KMS-11 (cell line): ENCODE data around the gene TTC8.

Source experiments
- H2AFZ ChIP-seq: fragments of 200-600 bp; sonication (generic); 2 replicates; pipeline ENCODE4 v1.6.1; 2016; ENCODE audit warnings: antibody characterized with exemption, mixed run types, low read depth
- H3K27ac ChIP-seq: fragments of 200-600 bp; sonication (generic); 2 replicates; pipeline ENCODE4 v1.6.1; 2016; ENCODE audit warnings: mild to moderate bottlenecking, mixed run types
- H3K27me3 ChIP-seq: fragments of 200-600 bp; sonication (generic); 2 replicates; pipeline ENCODE4 v1.6.1; 2017; ENCODE audit warnings: mild to moderate bottlenecking, low read depth, mixed run types, moderate library complexity; ENCODE audit not compliant: insufficient read depth
- H3K36me3 ChIP-seq: fragments of 200-600 bp; sonication (generic); 2 replicates; pipeline ENCODE4 v1.6.1; 2017; ENCODE audit warnings: mild to moderate bottlenecking, mixed run types; ENCODE audit not compliant: insufficient read depth
- H3K4me1 ChIP-seq: fragments of 200-600 bp; sonication (generic); 2 replicates; pipeline ENCODE4 v1.6.1; 2016; ENCODE audit warnings: mild to moderate bottlenecking, low read depth, mixed run types; ENCODE audit not compliant: poor library complexity, severe bottlenecking
- H3K4me2 ChIP-seq: fragments of 200-600 bp; sonication (generic); 2 replicates; pipeline ENCODE4 v1.7.0; 2016; ENCODE audit warnings: mild to moderate bottlenecking, mixed run types
- H3K4me3 ChIP-seq: fragments of 200-600 bp; sonication (generic); IDR thresholded peaks from 2 replicates; pipeline ENCODE4 v1.6.1; 2017; ENCODE audit warnings: low read depth, low read length, mixed read lengths; ENCODE audit not compliant: insufficient read depth
- H3K79me2 ChIP-seq: fragments of 200-600 bp; sonication (generic); 2 replicates; pipeline ENCODE4 v1.6.1; 2016; ENCODE audit warnings: low read depth, mixed run types; ENCODE audit not compliant: insufficient read depth
- H3K9ac ChIP-seq: fragments of 200-600 bp; sonication (generic); 2 replicates; pipeline ENCODE4 v1.6.1; 2016; ENCODE audit warnings: mild to moderate bottlenecking, mixed run types
- H4K20me1 ChIP-seq: fragments of 200-600 bp; sonication (generic); 2 replicates; pipeline ENCODE4 v1.6.1; 2016; ENCODE audit warnings: mild to moderate bottlenecking, mixed run types; ENCODE audit not compliant: insufficient read depth
- TF ChIP-seq, protein P1 (sequence below): fragments of 200-600 bp; sonication (generic); conservative IDR thresholded peaks from 2 replicates; pipeline ENCODE4 v1.6.1; 2017; ENCODE audit warnings: low read depth, mild to moderate bottlenecking, antibody characterized with exemption, low read length, moderate library complexity, mixed read lengths

The TTC8 gene

GRCh38 chr14:88835661-88836060, 11.2 kb downstream of the TTC8 start:
- H3K4me3 ChIP-seq: no peak overlapping the region
- H3K4me2 ChIP-seq: no peak overlapping the region
- no peak overlapping the region for H2AFZ ChIP-seq
- TF ChIP-seq, protein P1, sequence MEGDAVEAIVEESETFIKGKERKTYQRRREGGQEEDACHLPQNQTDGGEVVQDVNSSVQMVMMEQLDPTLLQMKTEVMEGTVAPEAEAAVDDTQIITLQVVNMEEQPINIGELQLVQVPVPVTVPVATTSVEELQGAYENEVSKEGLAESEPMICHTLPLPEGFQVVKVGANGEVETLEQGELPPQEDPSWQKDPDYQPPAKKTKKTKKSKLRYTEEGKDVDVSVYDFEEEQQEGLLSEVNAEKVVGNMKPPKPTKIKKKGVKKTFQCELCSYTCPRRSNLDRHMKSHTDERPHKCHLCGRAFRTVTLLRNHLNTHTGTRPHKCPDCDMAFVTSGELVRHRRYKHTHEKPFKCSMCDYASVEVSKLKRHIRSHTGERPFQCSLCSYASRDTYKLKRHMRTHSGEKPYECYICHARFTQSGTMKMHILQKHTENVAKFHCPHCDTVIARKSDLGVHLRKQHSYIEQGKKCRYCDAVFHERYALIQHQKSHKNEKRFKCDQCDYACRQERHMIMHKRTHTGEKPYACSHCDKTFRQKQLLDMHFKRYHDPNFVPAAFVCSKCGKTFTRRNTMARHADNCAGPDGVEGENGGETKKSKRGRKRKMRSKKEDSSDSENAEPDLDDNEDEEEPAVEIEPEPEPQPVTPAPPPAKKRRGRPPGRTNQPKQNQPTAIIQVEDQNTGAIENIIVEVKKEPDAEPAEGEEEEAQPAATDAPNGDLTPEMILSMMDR: no peak
- no peaks in the 10 kb centered on the region for H4K20me1 ChIP-seq
- no peaks in the 10 kb centered on the region for H3K79me2 ChIP-seq
- no peak overlapping the region for H3K27ac ChIP-seq
- no peaks in the 10 kb centered on the region for H3K36me3 ChIP-seq
- no peak overlapping the region for H3K9ac ChIP-seq
- H3K4me1 ChIP-seq: no peaks in the 10 kb centered on the region
- H3K27me3 ChIP-seq: no peaks in the 10 kb centered on the region

GRCh38 chr14:88837495-88837894, 13.0 kb downstream of the TTC8 start:
- Histone ChIP-seq H3K4me2 (no peak overlapping the region), H3K4me3 (no peak overlapping the region), H4K20me1 (no peaks in the 10 kb centered on the region), H3K27me3 (no peaks in the 10 kb centered on the region), H3K9ac (no peak overlapping the region), H2AFZ (no peak overlapping the region), H3K4me1 (no peaks in the 10 kb centered on the region), H3K27ac (no peak overlapping the region), H3K36me3 (no peaks in the 10 kb centered on the region), H3K79me2 (no peaks in the 10 kb centered on the region)
- TF ChIP-seq, protein P1: no peak

GRCh38 chr14:88838015-88838414, 13.6 kb downstream of the TTC8 start:
- TF ChIP-seq, protein P1: no peak

GRCh38 chr14:88840926-88841325, 16.5 kb downstream of the TTC8 start:
- H3K4me1 ChIP-seq: no peaks in the 10 kb centered on the region
- H2AFZ ChIP-seq: no peak overlapping the region
- no peaks in the 10 kb centered on the region for H3K27me3 ChIP-seq
- no peaks in the 10 kb centered on the region for H3K36me3 ChIP-seq
- no peaks in the 10 kb centered on the region for H4K20me1 ChIP-seq
- no peak overlapping the region for H3K4me2 ChIP-seq
- no peaks in the 10 kb centered on the region for H3K79me2 ChIP-seq
- H3K9ac ChIP-seq: no peak overlapping the region
- no peak overlapping the region for H3K27ac ChIP-seq
- TF ChIP-seq, protein P1: no peak
- H3K4me3 ChIP-seq: no peak overlapping the region

More at GRCh38 chr14:88838015-88838414, 13.6 kb downstream of the TTC8 start:
- Histone ChIP-seq H3K27me3 (no peaks in the 10 kb centered on the region), H3K79me2 (no peaks in the 10 kb centered on the region), H3K9ac (no peak overlapping the region), H3K4me1 (no peaks in the 10 kb centered on the region), H4K20me1 (no peaks in the 10 kb centered on the region), H3K27ac (no peak overlapping the region), H3K4me2 (no peak overlapping the region), H3K4me3 (no peak overlapping the region), H3K36me3 (no peaks in the 10 kb centered on the region), H2AFZ (no peak overlapping the region)
